HG03060 (cell line): ENCODE measurements around the gene ATOH8.

Source experiments
- ATAC-seq: cut with Tn5 transposase; IDR thresholded peaks from one replicate; pipeline ENCODE4 v1.9.1; 2021; ENCODE audit warnings: low read depth, moderate number of reproducible peaks; ENCODE audit not compliant: unreplicated experiment

ATOH8 gene

DNA sequence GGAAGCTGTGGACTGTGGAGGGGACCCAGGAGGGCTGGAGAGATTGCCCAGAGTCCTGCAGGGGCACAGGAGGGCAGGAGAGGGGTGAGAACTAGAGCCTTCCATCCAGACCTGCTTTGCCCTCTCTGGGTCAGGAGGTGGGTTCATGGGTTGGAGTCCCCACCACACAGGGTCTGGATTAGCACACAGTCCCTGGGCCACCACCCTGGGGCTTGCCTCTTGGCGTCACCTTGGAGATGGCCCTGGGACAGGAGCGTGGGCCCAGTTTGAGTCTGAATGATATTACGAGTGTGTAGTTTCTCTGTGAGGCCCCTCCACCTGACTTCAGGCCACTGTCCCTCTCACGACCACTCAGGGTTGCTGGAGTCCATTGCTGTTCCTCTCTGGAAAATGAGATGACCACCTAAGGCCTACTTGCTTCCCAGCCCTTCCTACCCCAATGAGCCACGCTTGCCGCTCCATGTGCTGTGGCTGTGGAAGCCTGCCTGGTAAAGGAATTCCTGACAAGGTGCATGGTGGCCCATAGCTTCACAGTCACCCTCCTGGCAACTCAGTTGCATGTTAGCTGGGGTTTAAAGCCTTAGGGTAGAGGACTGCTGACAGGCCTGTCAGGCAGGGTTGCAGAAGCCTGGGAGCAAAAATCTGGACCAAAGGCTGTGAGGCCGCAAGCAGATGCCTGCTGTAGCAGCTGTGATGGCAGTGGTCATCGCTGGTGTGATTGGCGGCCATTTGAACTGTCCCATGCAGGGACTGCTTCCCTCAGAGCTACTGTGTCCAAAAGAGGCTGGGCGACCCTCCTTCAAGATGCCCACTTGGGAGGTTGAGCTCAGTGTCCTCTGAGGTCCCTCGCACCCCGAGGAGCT is 14.2 kb downstream of the ATOH8 start:
- ATAC-seq, result no peak

DNA sequence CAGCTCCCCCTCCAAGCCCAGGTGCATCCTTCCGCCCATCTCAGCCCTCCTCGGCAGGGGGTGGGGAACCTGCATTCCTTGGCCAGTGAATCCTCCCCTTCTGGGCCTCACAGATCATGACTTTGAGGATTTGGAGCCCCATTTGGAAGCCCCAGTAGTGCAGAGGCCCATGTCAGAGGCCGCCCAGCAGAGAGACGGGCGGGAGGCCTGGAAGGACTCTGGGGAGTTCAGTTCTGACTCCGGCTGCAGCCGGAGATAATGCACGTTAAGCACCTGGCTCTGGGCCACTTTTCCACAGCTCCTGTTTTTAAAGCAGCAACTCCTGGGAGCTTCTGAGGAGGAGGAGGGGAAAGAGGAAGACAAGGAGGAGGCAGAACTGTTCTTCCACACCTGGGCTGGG is 14.9 kb downstream of the ATOH8 start:
- no peak for ATAC-seq

DNA sequence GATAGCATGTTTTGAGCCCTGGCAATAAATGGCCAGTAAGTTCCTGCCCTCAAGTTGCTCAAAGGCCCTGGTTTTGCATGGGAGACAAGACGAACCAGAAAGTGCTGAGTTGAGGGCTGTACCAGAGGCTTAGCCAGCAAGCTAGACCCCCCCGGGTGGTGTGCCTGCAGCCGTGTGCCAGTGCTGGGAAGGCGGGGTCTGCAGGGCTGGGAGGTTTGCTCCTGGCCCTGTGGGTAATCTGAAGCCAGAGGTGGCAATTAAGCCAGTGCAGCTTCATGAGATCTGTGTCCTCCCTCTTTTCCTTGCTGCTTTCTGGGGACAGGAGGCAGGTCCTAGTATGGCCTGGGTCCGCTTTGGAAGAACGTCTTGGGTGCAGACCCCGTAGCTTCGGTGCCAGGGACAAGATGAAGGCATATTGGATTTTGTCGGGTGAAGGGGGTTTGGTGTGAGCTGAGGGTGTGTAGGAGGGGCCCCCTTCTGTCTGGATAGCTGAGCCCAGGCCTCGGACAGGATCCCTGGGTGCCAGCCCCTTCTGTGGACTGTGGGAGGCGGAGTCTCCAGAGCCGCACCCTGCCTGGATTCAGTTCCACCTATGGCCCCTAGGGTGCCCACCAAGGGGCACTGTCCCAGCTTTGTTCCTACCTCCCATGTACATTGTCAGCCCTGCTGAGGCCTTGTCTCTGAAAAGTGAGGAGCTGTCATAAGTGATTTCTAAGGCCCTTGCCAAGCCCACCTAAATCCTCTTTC is 15.6 kb downstream of the ATOH8 start:
- ATAC-seq, result no peak

DNA sequence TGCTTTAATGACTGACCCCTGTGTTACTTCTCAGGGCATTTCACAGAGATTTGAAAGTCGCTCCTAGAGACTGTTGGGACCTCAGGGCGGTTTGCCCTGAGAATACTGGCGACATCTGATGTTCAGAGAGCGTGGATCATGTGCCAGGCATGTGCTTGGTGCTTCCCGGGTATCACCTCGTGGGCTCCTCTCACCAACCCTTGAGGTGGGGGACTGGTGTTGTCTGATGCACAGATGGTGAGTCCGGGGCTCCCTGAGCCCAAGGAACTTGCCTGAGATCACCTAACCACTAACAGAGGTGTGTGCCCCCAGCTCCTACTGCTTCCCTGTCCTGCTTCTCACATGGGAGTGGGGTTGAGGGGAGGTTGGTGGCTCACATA is 16.2 kb downstream of the ATOH8 start:
- ATAC-seq, result no peak

DNA sequence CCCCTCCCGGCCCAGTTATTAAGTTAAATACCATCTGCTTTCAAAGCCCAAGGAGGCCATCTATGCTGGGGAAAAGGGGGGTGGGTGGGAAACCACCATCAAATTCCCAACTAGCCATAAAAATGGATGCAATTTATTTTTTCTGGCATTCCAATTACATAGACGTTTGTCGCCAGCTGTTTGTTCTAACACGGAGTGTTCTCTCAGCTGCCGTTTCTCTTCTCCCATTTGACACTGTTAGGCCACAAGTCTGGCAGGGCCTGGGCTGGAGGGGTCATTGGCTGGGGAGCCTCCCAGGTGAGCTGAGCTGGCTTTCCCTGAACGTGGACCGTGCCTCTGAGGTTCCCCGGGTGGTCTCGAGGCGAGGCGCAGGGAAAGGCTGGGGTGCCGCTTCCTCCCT is 16.6 kb downstream of the ATOH8 start:
- ATAC-seq, result no peak

DNA sequence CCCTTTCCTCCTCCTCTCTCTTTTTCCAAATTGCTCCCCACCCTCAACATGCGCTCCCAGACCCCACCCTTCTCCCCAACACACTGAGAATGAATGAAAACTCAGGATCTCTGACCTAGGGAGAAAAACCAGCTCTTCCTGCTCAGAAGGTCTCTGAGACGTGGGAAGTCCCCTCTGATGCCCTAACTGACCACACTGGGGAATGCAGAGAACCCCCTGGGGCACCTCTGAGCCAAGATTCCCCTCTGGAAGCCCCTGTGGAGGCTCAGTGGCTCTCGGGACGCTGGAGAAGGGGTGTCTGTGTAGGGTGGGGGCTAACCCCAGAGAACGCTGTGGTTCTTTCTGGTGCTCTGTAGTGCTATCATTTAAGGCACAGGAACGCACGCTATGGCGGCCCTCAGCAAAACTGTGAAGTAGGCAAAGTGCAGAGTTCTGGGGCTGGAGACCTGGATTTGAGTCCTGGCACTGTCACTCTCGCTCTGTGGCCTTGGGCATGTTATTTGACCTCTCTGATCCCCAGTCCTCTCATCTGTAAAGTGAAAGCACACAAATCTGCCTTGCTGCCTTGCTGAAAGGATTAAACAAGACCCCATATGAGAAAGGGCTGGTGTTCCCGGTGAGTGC is 17.1 kb downstream of the ATOH8 start:
- ATAC-seq, result no peak

DNA sequence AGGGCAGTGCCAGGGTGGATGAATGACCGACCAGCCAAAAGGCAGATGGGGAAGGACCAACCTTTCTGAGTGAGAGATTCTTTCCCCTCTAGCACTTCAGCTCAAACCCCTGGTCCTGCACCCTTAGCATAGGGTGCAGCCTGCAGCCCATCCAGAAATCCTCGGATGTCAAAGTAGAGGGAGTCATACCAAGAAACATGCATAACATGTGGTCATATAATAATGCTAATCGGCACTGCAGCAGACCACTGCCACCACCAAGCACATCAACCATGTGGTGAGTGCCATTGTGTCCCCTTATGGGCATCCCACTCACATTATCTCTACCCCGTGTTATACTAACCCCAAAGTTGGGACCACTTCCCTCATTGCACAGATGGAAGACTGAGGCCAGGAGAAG is 17.7 kb downstream of the ATOH8 start:
- no peak for ATAC-seq

DNA sequence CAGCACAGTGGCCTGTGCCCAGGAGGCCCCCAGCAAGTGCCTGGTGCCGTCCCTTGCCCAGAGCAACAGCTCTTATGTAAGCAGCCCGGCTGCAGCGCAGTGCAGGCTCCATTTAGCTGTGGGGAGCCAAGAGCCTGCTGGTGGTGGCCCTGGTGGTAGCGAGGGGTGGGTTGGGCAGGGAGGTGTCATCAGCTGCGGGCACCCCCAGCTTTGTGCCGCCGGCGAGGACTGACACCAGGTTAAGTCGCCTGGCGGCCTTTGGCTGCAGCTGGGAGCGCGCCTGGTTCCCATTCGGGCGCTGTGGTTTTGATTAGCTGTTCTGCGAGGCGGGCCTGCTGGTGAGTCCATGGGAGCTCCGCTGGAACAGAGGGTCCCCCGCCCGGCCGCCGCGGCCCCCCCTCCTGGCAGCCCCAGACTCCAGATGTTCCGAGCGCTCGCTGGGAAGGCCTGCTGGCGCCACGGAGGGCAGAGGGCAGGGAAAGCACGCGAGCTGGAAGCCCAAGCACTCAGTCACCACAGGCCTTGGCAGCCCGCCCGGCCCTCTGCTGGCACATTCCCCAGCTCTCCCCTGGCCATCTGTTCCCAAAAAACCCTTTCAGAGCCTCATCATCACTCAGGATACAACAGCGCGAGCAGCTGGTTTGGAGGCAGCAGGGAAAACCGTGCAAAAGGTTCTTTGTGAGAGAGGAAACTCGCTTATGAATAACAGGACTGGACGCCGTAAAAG is 18.4 kb downstream of the ATOH8 start:
- ATAC-seq, result no peak

DNA sequence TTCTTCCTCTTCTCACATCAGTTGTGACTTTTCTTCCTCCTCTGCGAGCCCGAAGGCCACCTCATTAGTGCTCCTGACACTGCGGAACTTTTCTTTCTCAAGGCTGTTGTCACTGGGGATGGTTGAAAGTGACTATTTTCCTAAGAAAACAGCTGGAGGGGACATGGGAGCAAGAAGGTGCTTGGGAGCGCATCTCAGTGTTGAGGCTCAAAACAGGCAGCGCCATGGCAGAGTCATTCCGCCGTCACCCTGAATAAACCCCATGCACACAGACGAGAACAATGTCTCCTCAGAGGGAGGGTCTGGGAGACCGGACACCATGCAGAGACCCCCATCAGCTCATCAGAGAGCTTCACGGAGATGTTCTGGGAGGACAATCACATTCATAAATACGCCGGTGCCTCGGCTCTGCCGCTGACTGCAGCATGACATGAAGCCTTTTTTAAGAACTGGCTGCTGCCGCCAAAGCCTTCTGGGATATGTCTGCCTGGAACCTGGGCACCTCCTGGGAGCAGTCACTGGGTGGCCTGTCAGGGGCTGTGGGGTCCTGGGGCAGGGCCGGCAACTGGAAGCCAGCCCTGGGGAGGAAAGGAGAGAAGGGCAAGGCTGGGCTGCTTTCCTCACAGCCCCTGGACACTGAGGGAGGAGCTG is 19.2 kb downstream of the ATOH8 start:
- ATAC-seq, result no peak

DNA sequence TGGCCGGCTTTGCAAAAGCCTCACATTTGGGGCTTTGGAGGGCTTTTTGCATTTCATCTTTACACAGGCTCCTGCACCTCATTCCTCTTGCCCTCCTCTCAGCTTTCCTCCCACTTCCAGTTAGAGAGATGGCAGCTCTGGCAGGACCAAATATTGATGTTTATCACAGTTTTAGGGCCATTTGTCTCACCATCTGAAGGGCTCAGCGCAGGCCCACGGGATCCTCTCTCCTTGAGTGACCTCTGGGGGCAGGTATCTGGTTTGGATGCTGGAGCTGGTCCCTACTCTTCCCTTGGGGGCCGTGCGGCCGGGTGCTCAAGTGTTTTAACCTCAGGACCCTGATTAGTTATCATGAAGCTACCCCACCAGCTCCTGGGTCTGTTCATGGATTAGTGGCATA is 19.9 kb downstream of the ATOH8 start:
- no peak for ATAC-seq

DNA sequence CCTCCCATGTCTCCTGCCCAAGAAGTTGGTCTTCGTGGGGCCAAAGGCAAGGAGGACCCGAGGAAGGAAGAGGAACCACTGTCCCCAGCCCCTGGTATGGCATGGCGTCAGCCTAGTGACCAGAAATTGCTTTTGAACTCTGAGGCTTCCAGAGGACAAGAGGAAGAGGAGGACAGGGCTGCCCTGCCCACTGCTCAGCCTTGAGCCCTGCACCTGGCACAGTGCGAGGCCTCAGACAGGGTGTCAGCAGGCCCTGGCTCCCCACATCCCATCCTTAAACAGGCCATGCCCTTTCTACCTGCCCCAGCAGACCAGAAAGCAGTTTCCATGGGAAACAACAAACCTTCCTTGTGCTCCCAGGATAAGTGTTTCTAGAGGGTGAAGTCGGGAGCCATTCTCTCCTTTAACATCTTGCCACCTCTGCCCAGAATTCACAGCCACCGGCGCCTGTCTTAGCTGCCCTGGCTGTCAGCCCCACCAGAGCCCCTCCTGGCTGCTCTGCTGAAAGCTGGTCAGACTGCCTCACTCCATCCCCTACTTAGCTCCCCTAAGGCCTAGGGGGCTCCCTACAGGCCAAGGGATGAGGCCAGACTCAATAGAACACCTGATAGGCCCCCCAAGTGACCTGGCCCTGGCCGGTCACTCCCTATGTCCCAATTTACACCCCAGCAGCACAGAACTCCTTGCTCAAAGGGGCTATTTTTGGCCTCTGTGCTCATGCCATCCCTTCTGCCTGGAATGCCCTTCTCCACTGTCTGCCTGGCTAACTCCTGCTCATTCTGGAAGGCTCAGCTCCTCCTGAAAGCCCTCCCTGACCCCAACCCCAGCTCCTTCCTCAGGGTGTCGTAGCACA is 20.6 kb downstream of the ATOH8 start:
- no peak for ATAC-seq

DNA sequence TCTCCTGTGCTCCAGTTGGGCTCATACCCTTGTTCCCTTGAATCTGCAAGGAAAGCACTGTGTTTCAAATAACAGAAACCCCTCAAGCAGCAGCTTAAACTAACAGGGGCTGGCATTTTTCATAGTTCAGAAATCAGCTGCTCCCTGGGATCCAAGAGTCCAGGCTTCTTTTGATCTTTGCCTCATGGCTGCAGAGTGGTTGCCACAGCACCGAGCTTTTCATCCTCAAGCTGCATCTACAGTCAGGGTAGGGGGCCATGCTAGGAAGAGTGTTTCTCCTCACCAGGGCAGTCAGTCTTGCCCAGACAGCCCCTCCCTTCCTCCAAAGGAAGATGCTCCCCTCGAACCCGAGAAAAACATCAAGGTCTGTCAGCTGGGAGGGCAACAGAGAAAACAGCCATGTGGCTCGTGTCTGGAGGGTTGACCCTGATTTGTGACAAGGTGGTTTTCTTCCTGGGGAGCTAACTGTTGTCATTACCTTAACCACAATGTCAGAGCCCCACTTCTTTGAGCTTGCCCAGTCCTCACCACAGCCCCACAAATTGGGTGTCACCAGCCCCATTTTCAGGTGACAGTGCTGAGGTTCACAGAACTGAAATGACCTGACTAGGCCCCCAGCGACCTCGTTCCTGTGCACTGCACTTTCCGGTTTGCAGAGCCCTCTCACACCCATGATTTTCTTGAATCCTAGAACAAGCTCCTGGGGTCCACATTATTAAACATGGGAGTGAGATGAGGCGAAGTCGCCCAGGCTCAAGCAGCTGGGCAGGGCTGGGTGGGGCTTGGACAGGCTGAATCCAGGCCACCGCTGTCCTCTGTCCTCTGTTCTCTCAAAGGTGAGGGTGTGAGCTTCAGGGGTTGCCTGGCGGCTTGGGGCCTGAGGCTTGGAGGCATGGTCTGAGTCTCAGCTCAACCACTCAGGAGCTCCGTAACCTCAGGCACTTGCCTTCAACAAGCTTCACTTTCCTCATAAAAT is 21.9 kb downstream of the ATOH8 start:
- ATAC-seq, result no peak

DNA sequence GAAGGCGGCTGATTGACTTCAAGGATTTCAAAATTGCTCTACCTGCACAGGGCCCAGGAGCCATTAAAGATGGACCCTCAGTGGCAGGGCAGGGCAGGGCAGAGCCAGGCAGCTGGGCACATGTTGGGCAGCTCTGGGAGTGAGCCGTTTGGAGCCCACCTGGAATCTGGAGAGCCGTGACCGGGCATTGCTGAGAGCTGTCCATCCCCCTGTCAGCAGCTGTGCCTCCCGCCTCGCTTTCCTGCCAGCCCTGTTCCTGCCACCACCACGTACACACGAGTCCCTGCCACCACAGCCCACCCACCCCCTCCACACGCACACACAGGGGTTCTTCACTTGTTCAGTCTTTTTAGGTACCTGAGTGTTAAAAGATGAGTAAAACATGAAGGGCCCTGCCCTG is 22.9 kb downstream of the ATOH8 start:
- ATAC-seq, result no peak

DNA sequence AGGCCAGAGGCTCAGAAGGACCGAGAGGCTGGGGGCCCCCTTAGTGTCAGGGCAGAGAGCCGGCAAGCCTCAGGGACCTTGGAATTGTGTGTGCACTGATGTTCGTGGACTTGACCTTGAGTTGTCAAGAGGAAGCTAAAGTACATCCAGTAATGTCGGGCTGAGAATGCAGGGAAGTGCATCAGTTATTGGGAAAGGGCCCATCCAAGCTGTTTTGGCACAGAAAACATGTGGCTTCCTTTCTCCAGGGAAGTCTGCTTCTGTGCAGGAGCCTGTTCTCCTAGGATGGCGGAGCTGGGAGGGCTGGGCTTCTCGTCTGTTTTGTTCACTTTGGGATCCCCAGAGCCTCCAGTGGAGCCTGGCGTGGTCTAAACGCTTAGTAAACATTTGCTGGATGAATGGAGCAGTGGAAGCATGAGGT is 23.7 kb downstream of the ATOH8 start:
- ATAC-seq, result no peak

DNA sequence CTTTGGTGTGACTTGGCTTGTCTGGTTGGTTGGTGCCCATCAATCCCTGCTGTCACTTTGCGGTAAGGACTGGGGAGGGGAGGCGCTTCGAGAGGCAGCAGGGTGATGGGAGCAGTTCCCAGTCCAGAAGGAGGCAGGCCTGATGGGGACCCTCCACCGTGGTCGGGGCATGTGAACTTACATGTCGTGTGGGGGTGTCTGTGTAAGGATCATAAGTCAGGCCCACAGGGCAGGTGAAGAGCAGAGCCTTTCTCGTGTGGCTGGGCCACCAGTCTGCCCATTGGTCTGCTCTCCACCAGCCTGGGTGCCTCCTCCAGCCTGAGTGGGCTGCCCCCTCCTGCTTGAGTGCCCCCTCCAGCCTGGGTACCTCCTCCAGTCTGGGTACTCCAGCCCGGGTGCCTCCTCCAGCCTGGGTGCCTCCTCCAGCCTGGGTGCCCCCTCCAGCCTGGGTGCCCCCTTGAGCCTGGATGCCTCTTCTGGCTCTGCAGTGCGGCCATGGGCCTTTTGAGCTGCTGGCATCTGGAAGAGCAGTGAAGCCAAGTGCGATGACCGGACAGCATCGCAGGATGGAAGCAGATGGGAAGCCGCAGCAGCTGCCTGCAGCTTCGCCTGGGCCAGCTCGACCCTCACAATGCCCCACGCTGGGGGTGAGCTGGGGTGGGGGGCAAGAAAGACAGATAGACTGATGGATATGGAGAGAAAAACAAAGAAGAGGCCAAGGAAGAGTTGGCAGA is 25.0 kb downstream of the ATOH8 start:
- ATAC-seq, result no peak

DNA sequence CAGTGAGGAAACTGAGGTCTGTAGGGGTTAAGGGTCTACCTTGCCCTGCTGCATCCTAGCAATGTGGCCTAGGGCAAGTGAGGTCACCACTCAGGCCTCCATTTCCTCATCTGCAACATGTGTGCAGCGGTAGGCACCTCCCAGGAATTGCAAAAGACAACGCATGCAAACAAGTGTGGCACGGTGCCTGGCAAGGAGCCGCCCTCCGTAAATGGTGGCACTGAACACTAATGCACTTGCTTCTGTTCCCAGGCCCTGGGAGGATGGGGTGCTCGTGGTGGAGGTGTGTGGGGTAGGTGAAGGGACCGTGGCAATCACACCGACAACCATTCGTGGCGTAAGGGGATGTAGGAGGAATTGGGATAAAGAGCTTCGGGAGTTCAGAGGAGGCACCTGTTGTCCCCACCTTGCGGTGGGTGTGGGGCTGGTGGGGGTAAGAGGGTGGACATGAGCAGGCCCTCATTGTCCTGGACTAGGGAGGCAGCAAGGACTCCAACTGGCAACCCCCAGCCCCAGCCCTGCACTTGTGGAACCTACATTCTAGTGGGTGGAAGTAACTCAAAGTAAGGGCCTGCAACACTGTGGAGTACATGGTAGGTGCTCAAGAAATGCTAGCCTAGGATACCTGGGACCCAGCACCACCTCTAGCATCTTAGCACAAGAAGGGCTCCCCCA is 26.0 kb downstream of the ATOH8 start:
- no peak for ATAC-seq

DNA sequence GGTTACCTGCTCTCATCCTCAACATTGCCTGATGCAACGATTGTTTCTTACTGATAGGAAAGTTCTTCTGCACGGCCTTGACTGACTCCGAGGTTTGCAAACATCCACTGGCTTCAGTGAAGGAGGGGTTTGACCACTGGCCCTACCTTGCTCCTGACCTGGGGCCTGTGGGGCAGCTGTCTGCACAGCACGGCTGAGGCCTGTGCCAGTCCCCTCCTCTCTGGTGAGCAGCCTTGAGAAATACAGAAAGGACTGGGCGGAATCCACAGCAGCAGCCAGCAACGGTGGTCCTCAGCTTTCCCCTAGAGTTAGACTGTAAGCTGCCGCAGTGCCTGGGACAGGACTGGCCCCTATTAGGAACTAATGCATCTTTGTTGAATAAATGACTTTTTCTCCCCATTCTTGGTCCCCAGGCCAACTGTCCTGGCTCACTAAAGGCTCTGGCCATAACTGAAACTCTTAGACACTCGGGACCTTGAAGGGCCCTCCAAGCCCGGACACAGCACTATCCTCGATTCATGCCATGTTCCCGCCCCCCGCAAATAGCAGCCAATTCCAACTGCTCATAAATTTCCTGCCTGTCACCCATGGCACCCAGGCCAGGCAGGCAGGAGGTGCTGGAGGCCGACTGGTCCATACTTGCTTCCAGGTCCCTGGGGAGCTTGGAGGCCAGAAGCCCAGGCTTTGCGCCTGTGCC is 26.7 kb downstream of the ATOH8 start:
- no peak for ATAC-seq
